ENCODE results near the gene SERPINB1. TPM values are rescaled to one million over a fixed set of nuclear protein-coding genes. Genes with fewer than 3 reads are reported as not detected.

SERPINB1 gene
- total RNA-seq, 1 experiment from 2014 or later: 18.4 TPM

DNA sequence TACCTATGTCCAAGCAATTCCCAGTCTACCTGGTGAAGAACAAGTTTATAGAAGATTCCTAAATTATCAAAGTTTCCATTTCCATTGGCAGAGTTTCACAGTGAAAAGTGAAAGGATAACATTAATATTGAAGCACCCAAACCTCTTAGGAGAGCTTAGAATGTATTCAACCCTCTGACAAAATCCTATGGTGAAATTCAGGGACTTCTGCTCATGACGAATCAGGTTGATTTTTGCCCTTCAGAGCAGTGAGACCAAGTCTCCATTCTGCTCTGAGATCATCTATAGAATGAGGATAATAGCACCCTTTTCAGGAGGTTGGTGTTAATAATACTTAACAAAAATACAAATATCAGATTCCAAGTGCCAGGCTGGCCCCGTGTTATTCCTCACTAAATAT lies 15.5 kb downstream of the SERPINB1 start:
- Histone ChIP-seq H2AK5ac (ENCODE audit: insufficient read length, low read length) (no peak overlapping the region), H3K79me2 (ENCODE audit: insufficient read depth, low read length) (no peaks in the 10 kb centered on the region), H2AFZ (ENCODE audit: low read length) (no peak overlapping the region), H2BK15ac (ENCODE audit: low read depth, low read length) (no peak overlapping the region), H4K5ac (ENCODE audit: insufficient read length, low read depth, low read length) (no peak overlapping the region), H2BK20ac (ENCODE audit: low read depth, low read length, poor library complexity, severe bottlenecking) (no peak overlapping the region), H3K4me1 (ENCODE audit: insufficient read depth, low read length) (no peaks in the 10 kb centered on the region), H3K4ac (ENCODE audit: low read depth, low read length) (no peak overlapping the region), H4K20me1 (ENCODE audit: control insufficient read depth, insufficient read depth, insufficient read length) (no peaks in the 10 kb centered on the region), H3K23me2 (ENCODE audit: insufficient read length, low read depth, low read length, poor library complexity, severe bottlenecking) (no peaks in the 10 kb centered on the region), H3K27ac (ENCODE audit: insufficient read length, low read depth, low read length) (no peak overlapping the region), H2BK120ac (ENCODE audit: low read depth, low read length, poor library complexity, severe bottlenecking) (no peak overlapping the region), H3K9me3 (ENCODE audit: control insufficient read depth, low read depth, low read length) (no peaks in the 10 kb centered on the region), H2BK5ac (ENCODE audit: insufficient read length, low read length) (no peak overlapping the region), H3K56ac (ENCODE audit: insufficient read length, low read depth, low read length) (no peak overlapping the region), H4K91ac (ENCODE audit: insufficient read length, low read depth, low read length) (no peak overlapping the region), H3K18ac (ENCODE audit: insufficient read length, low read depth, low read length) (no peak overlapping the region), H2BK12ac (ENCODE audit: insufficient read length, low read depth, low read length) (no peak overlapping the region), H4K8ac (replicated peaks; ENCODE audit: insufficient read length, low read depth, low read length) (no peak overlapping the region), H3K79me1 (ENCODE audit: insufficient read depth, low read depth, low read length, poor library complexity, severe bottlenecking) (no peaks in the 10 kb centered on the region), H3K14ac (ENCODE audit: insufficient read depth, low read length) (no peak overlapping the region), H3K9ac (ENCODE audit: extremely low read depth, insufficient read length, low read length) (no peak overlapping the region), H3K23ac (ENCODE audit: insufficient read length, low read depth, low read length) (no peak overlapping the region), H3K27me3 (ENCODE audit: insufficient read depth, low read length) (no peaks in the 10 kb centered on the region), H3T11ph (ENCODE audit: low read length) (no peak overlapping the region), H3K4me2 (ENCODE audit: insufficient read depth, insufficient read length, low read length) (no peak overlapping the region)
- WGBS (ENCODE audit: extremely low coverage, insufficient read length, low lambda C conversion rate): no CpG with 5 or more reads among the region's 2 CpGs
- no peak for TF ChIP-seq CTCF (conservative IDR thresholded peaks at IDR 0.05)
- no peaks in the 10 kb centered on the region; the same call in 1 of the 2 replicates for H3K27me3 Mint-ChIP-seq (ENCODE audit: low read depth)
- no peaks in the 10 kb centered on the region for H3K9me3 Mint-ChIP-seq
- peaks cover 0 to 4% (median 0%) of the 10 kb centered on the region in 3 experiments; a peak in 2 of 7 replicates for H3K36me3 Mint-ChIP-seq (ENCODE audit: insufficient read depth in 1 of 3, low read depth in 3 of 3)
- DNase-seq: no peak
- H3K4me1 Mint-ChIP-seq: no peaks in the 10 kb centered on the region
- H3K4me3 Mint-ChIP-seq: no peak overlapping the region
- H3K27ac Mint-ChIP-seq: no peak overlapping the region
